Liver (tissue), 9 donors: ENCODE results near the gene TNFRSF25. TPM values are rescaled to one million over a fixed set of nuclear protein-coding genes. Genes with fewer than 3 reads are reported as not detected.

Experiments used
- DNase-seq: peaks from one replicate; pipeline ENCODE4 v3.0.0-alpha.2; 2017; ENCODE audit warnings: low spot score
- H3K27ac ChIP-seq, 2 donors: one replicate each; pipeline ENCODE4 v1.7.0; 2013; ENCODE audit warnings: inconsistent platforms in 2 of 2, low read length in 2 of 2, control low read depth in 1 of 2, low read depth in 1 of 2, mild to moderate bottlenecking in 1 of 2
- H3K27me3 ChIP-seq, 4 donors: one replicate each; pipeline versions ENCODE4 v1.6.1 to v1.7.0; 2013; ENCODE audit warnings: low read length in 3 of 4, inconsistent platforms in 1 of 4, mild to moderate bottlenecking in 1 of 4, moderate library complexity in 1 of 4; ENCODE audit not compliant: control insufficient read depth in 4 of 4, insufficient read depth in 4 of 4
- H3K36me3 ChIP-seq, 4 donors: one replicate each; pipeline versions ENCODE4 v1.6.1 to v1.7.0; 2013; ENCODE audit warnings: low read length in 3 of 4, mild to moderate bottlenecking in 3 of 4, low read depth in 1 of 4, moderate library complexity in 1 of 4; ENCODE audit not compliant: control insufficient read depth in 4 of 4, insufficient read depth in 3 of 4
- H3K4me1 ChIP-seq, 4 donors: one replicate each; pipeline versions ENCODE4 v1.6.1 to v1.7.0; 2013; ENCODE audit warnings: low read length in 3 of 4, mild to moderate bottlenecking in 3 of 4, moderate library complexity in 1 of 4; ENCODE audit not compliant: control insufficient read depth in 4 of 4, insufficient read depth in 4 of 4
- H3K4me3 ChIP-seq, 3 donors: one replicate each; pipeline versions ENCODE4 v1.6.1 to v1.7.0; 2013; ENCODE audit warnings: low read length in 3 of 3, control low read depth in 1 of 3, low read depth in 1 of 3, mild to moderate bottlenecking in 1 of 3
- H3K9ac ChIP-seq, 2 donors: one replicate each; pipeline ENCODE4 v1.7.0; 2013; ENCODE audit warnings: low read length in 2 of 2, mild to moderate bottlenecking in 2 of 2, moderate library complexity in 2 of 2, control low read depth in 1 of 2, low read depth in 1 of 2
- H3K9me3 ChIP-seq, 4 donors: one replicate each; pipeline versions ENCODE4 v1.6.1 to v1.7.0; 2013; ENCODE audit warnings: low read length in 3 of 4; ENCODE audit not compliant: control insufficient read depth in 4 of 4
- ATF3 ChIP-seq: IDR thresholded peaks from 2 replicates; pipeline ENCODE4 v1.6.1; 2016; ENCODE audit warnings: antibody characterized with exemption
- CTCF ChIP-seq: fragments of 150-350 bp; IDR thresholded peaks from 2 replicates; pipeline ENCODE4 v1.5.1; 2017; ENCODE audit warnings: improper control_type of control experiment, low read depth, low read length; ENCODE audit not compliant: missing input control
- EGR1 ChIP-seq, 2 donors: IDR thresholded peaks; 2 replicates each; pipeline ENCODE4 v1.6.1; 2016 to 2018; ENCODE audit warnings: antibody characterized with exemption in 2 of 2, low read depth in 2 of 2
- FOXA1 ChIP-seq: IDR thresholded peaks from 2 replicates; pipeline ENCODE4 v1.6.1; 2016; ENCODE audit warnings: antibody characterized with exemption
- FOXA2 ChIP-seq: IDR thresholded peaks from 2 replicates; pipeline ENCODE4 v1.6.1; 2016; ENCODE audit warnings: antibody characterized with exemption
- GABPA ChIP-seq, 2 donors: IDR thresholded peaks in 1 of 2; conservative IDR thresholded peaks in 1 of 2; 2 replicates each; pipeline ENCODE4 v1.6.1; 2016; ENCODE audit warnings: antibody characterized with exemption in 2 of 2, mild to moderate bottlenecking in 1 of 2, moderate library complexity in 1 of 2
- HNF4A ChIP-seq, 2 donors: conservative IDR thresholded peaks; 2 replicates each; pipeline ENCODE4 v1.6.1; 2016; ENCODE audit warnings: antibody characterized with exemption in 2 of 2, mild to moderate bottlenecking in 2 of 2
- HNF4G ChIP-seq: IDR thresholded peaks from 2 replicates; pipeline ENCODE4 v1.6.1; 2016; ENCODE audit warnings: antibody characterized with exemption
- JUND ChIP-seq, 2 donors: IDR thresholded peaks; 2 replicates each; pipeline ENCODE4 v1.6.1; 2016; ENCODE audit warnings: antibody characterized with exemption in 2 of 2
- RAD21 ChIP-seq, 2 donors: IDR thresholded peaks; 2 replicates each; pipeline ENCODE4 v1.6.1; 2016; ENCODE audit warnings: antibody characterized with exemption in 2 of 2, mild to moderate bottlenecking in 2 of 2
- REST ChIP-seq: IDR thresholded peaks from 2 replicates; pipeline ENCODE4 v1.6.1; 2016; ENCODE audit warnings: antibody characterized with exemption, mild to moderate bottlenecking
- RXRA ChIP-seq, 2 donors: IDR thresholded peaks; 2 replicates each; pipeline ENCODE4 v1.6.1; 2017 to 2018; ENCODE audit warnings: antibody characterized with exemption in 2 of 2, mild to moderate bottlenecking in 1 of 2
- SP1 ChIP-seq: IDR thresholded peaks from 2 replicates; pipeline ENCODE4 v1.6.1; 2018; ENCODE audit warnings: antibody characterized with exemption, mild to moderate bottlenecking
- TAF1 ChIP-seq: conservative IDR thresholded peaks from 2 replicates; pipeline ENCODE4 v1.6.1; 2016; ENCODE audit warnings: antibody characterized with exemption, mild to moderate bottlenecking
- YY1 ChIP-seq: IDR thresholded peaks from 2 replicates; pipeline ENCODE4 v1.6.1; 2016; ENCODE audit warnings: antibody characterized with exemption, mild to moderate bottlenecking
- ZBTB33 ChIP-seq: IDR thresholded peaks from 2 replicates; pipeline ENCODE4 v1.6.1; 2016; ENCODE audit warnings: antibody characterized with exemption
- WGBS: extraction: QIAGEN DNeasy Blood & Tissue Kit; methylation state at CpG from one replicate; pipeline ENCODE4 v1.1.7; 2013; 5-methylcytosine and 5-hydroxymethylcytosine counted together
- polyA plus RNA-seq, 2 donors: library from polyadenylated mRNA; stranded (reverse) in 1 of 2; unstranded in 1 of 2; fragments of 200-250 nt in 1 of 2; fragments of >200 nt in 1 of 2; fragmentation: Nextera tagmentation in 1 of 2; extraction: Ambion mirVana in 1 of 2; gene quantifications; one replicate each; pipeline versions ENCODE4 v1.2.1 to v1.2.3, GENCODE V29; 2013 to 2015
- total RNA-seq, 2 donors: library from RNA; depleted of rRNA; stranded (reverse); fragments of >200 nt; gene quantifications; one replicate each; pipeline ENCODE4 v1.2.3, GENCODE V29; 2014
- donor health status: healthy.
- donor health status: healthy.
- donor health status: healthy.
- donor health status: healthy.
- donor health status: healthy.

The TNFRSF25 gene
- total and polyA plus RNA-seq, 4 donors, result 0.78 to 2.6 (median 2.0) TPM

- TF ChIP-seq ZBTB33 (no peak), FOXA1 (no peak), HNF4G (no peak), JUND (IDR thresholded peaks at IDR 0.05) (no peak), TAF1 (no peak)
Observed at GRCh38 chr1:6473156-6473555, 7.2 kb upstream of the TNFRSF25 start (continued).

- WGBS, result 79% methylated on average over 10 of the region's 10 CpGs
- peak overlapping the region in 1 of 2 donors; percentile 33 for H3K9ac ChIP-seq
- H3K27me3 ChIP-seq, result no peaks in the 10 kb centered on the region
- H3K27ac ChIP-seq, result peak overlapping the region; percentile 60 to 62
- no peaks in the 10 kb centered on the region for H3K36me3 ChIP-seq
- TF ChIP-seq ZBTB33 (no peak), ATF3 (no peak), FOXA1 (no peak)
- no peaks in the 10 kb centered on the region for H3K9me3 ChIP-seq
- no peak overlapping the region for H3K4me3 ChIP-seq
- no peak for DNase-seq
- H3K4me1 ChIP-seq, result peaks cover 3 to 17% (median 10%) of the 10 kb centered on the region in 4 donors
Observed at GRCh38 chr1:6472391-6472790, 6.4 kb upstream of the TNFRSF25 start.

GRCh38 chr1:6471970-6472368 lies 6.0 kb upstream of the TNFRSF25 start:
- 41% methylated on average over 7 of the region's 7 CpGs for WGBS
- Histone ChIP-seq H3K9me3 (no peaks in the 10 kb centered on the region), H3K4me1 (peaks cover 3 to 17% (median 10%) of the 10 kb centered on the region in 4 donors), H3K36me3 (no peaks in the 10 kb centered on the region), H3K4me3 (no peak overlapping the region), H3K9ac (peak overlapping the region in 1 of 2 donors; percentile 33), H3K27me3 (no peaks in the 10 kb centered on the region), H3K27ac (peak overlapping the region; percentile 60 to 62)
- DNase-seq, result no peak
- TF ChIP-seq RXRA (IDR thresholded peaks at IDR 0.05) (peak; percentile 31 to 61), REST (no peak), TAF1 (no peak), HNF4G (no peak), FOXA2 (no peak), GABPA (IDR thresholded peaks at IDR 0.05 in 1 of 2, conservative IDR thresholded peaks at IDR 0.05 in 1 of 2) (no peak), CTCF (no peak), HNF4A (conservative IDR thresholded peaks at IDR 0.05) (peak in 1 of 2 donors; percentile 56), FOXA1 (no peak), RAD21 (IDR thresholded peaks at IDR 0.05) (peak in 1 of 2 donors; percentile 14), JUND (IDR thresholded peaks at IDR 0.05) (no peak), SP1 (peak; percentile 70), EGR1 (IDR thresholded peaks at IDR 0.05; ENCODE audit: low read depth in 2 of 2) (no peak), YY1 (no peak)
